CD14-positive monocyte (primary cell): ENCODE data around the gene PAXIP1. TPM values are rescaled to one million over a fixed set of nuclear protein-coding genes. Genes with fewer than 3 reads are reported as not detected.

Experiments used
- DNase-seq, 3 donors: peaks; one replicate each; pipeline ENCODE4 v3.0.0-alpha.2; 2011 to 2022
- H2AFZ ChIP-seq: 2 replicates; pipeline ENCODE4 v1.6.0; 2012; ENCODE audit warnings: mild to moderate bottlenecking, low read depth, low read length, inconsistent platforms; ENCODE audit not compliant: insufficient read depth, poor library complexity, severe bottlenecking
- H3K27ac ChIP-seq, 2 donors: 1 replicate in 1 of 2; 2 replicates in 1 of 2; pipeline ENCODE4 v1.5.1; 2012 to 2013; ENCODE audit warnings: low read length in 2 of 2, control low read depth in 1 of 2, inconsistent platforms in 1 of 2, low read depth in 1 of 2, mild to moderate bottlenecking in 1 of 2
- H3K27me3 ChIP-seq, 2 donors: one replicate each; pipeline versions ENCODE4 v1.6.0 to v1.6.1; 2011 to 2013; ENCODE audit warnings: low read length in 2 of 2; ENCODE audit not compliant: control insufficient read depth in 2 of 2, insufficient read depth in 2 of 2
- H3K36me3 ChIP-seq, 2 donors: replicated peaks in 1 of 2; 1 replicate in 1 of 2; 2 replicates in 1 of 2; pipeline versions ENCODE4 v1.5.1 to v1.6.1; 2012 to 2013; ENCODE audit warnings: low read length in 2 of 2, control low read depth in 1 of 2, inconsistent platforms in 1 of 2, mild to moderate bottlenecking in 1 of 2; ENCODE audit not compliant: insufficient read depth in 2 of 2, control insufficient read depth in 1 of 2
- H3K4me1 ChIP-seq, 2 donors: 1 replicate in 1 of 2; 2 replicates in 1 of 2; pipeline versions ENCODE4 v1.5.1 to v1.6.1; 2012 to 2013; ENCODE audit warnings: low read length in 2 of 2, control low read depth in 1 of 2, inconsistent platforms in 1 of 2, mild to moderate bottlenecking in 1 of 2, moderate library complexity in 1 of 2; ENCODE audit not compliant: insufficient read depth in 2 of 2, control insufficient read depth in 1 of 2
- H3K4me2 ChIP-seq: replicated peaks from 2 replicates; pipeline ENCODE3; 2012; ENCODE audit warnings: low read length, moderate library complexity, mild to moderate bottlenecking; ENCODE audit not compliant: poor library complexity, severe bottlenecking; ENCODE audit errors: extremely low read depth
- H3K4me3 ChIP-seq, 3 experiments: fragments of 200-600 bp in 1 of 3; sonication (generic) in 1 of 3; replicated peaks in 1 of 3; 1 replicate in 2 of 3; 2 replicates in 1 of 3; pipeline ENCODE4 v1.5.1; 2011 to 2013; ENCODE audit warnings: low read length in 3 of 3, mild to moderate bottlenecking in 3 of 3, control low read depth in 2 of 3, low read depth in 2 of 3, inconsistent platforms in 1 of 3, moderate library complexity in 1 of 3
- H3K79me2 ChIP-seq: 2 replicates; pipeline ENCODE4 v1.6.0; 2012; ENCODE audit warnings: mild to moderate bottlenecking, control low read depth, inconsistent platforms, low read length, moderate library complexity; ENCODE audit not compliant: insufficient read depth
- H3K9ac ChIP-seq: 2 replicates; pipeline ENCODE4 v1.6.0; 2017; ENCODE audit warnings: low read length, mild to moderate bottlenecking; ENCODE audit not compliant: insufficient read depth, poor library complexity, severe bottlenecking
- H3K9me3 ChIP-seq, 2 donors: replicated peaks in 1 of 2; 1 replicate in 1 of 2; 2 replicates in 1 of 2; pipeline versions ENCODE4 v1.5.1 to v1.6.1; 2012 to 2013; ENCODE audit warnings: low read length in 2 of 2, control low read depth in 1 of 2; ENCODE audit not compliant: control insufficient read depth in 1 of 2, insufficient read depth in 1 of 2
- H4K20me1 ChIP-seq: 2 replicates; pipeline ENCODE4 v1.6.0; 2012; ENCODE audit warnings: mild to moderate bottlenecking, low read length, control low read depth, moderate library complexity; ENCODE audit not compliant: insufficient read depth
- H3K27ac Mint-ChIP-seq, 7 donors: one replicate each; pipeline ENCODE4 v1.8.0; 2020; ENCODE audit warnings: mild to moderate bottlenecking in 7 of 7, mixed read lengths in 7 of 7, moderate library complexity in 6 of 7, inconsistent platforms in 2 of 7
- H3K27me3 Mint-ChIP-seq, 3 donors: one replicate each; pipeline ENCODE4 v1.8.0; 2021 to 2022; ENCODE audit warnings: low read depth in 3 of 3, mild to moderate bottlenecking in 3 of 3, mixed read lengths in 3 of 3, moderate library complexity in 3 of 3, inconsistent platforms in 1 of 3
- H3K36me3 Mint-ChIP-seq, 2 donors: one replicate each; pipeline ENCODE4 v1.8.0; 2020; ENCODE audit warnings: mixed read lengths in 2 of 2, inconsistent platforms in 1 of 2, mild to moderate bottlenecking in 1 of 2
- H3K4me1 Mint-ChIP-seq: one replicate; pipeline ENCODE4 v1.8.0; 2020; ENCODE audit warnings: mild to moderate bottlenecking, mixed read lengths
- H3K4me3 Mint-ChIP-seq, 2 donors: one replicate each; pipeline ENCODE4 v1.8.0; 2020; ENCODE audit warnings: mild to moderate bottlenecking in 2 of 2, mixed read lengths in 2 of 2, moderate library complexity in 1 of 2
- H3K9me3 Mint-ChIP-seq, 7 donors: one replicate each; pipeline ENCODE4 v1.8.0; 2020 to 2022; ENCODE audit warnings: mixed read lengths in 7 of 7, mild to moderate bottlenecking in 6 of 7, moderate library complexity in 6 of 7, inconsistent platforms in 2 of 7
- CTCF ChIP-seq: fragments of 200-600 bp; IDR thresholded peaks from one replicate; pipeline ENCODE4 v1.8.0; 2022; ENCODE audit warnings: antibody characterized with exemption, mild to moderate bottlenecking
- WGBS: methylation state at CpG from one replicate; pipeline ENCODE4 v1.1.5; 2013; ENCODE audit warnings: missing lambda C conversion rate; ENCODE audit not compliant: insufficient coverage; 5-methylcytosine and 5-hydroxymethylcytosine counted together
- intact Hi-C, 2 donors: fragments of 100-400 bp; cut with micrococcal nuclease; formaldehyde crosslinking; loops; one replicate each; pipeline versions ENCODE4 v1.15.0 to v1.15.1; 2023
- polyA plus RNA-seq, 3 donors: library from polyadenylated mRNA; depleted of rRNA in 1 of 3; unstranded in 2 of 3; stranded (reverse) in 1 of 3; fragments of 300-500 nt in 2 of 3; fragments of >200 nt in 1 of 3; fragmentation: Illumina TruSeq in 2 of 3; gene quantifications; 1 replicate in 2 of 3; 2 replicates in 1 of 3; pipeline ENCODE4 v1.2.3, GENCODE V29; 2012 to 2021

The PAXIP1 gene
- polyA plus RNA-seq, 3 donors: 0.44 to 8.4 (median 0.58) TPM

DNA sequence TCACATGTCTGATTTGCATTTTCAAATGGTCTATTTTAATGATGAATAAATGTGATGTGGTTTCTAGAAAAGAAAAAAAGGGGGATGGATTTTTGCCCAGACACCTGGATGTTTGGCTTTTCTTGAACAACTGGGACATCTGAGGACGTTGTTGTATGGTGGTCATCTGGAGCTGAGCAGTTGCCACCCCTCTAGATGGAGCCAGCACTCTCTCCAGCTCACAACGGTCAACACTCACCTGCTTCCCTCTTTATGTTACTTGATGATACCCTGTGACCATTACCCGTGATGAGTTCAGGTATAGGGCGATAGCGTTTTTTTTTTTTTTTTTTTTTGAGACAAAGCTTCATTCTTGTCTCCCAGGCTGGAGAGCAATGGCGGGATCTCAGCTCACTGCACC is 30.1 kb upstream of the PAXIP1 start:
- WGBS: no CpG with 5 or more reads among the region's 6 CpGs
- TF ChIP-seq CTCF: no peak

GRCh38 chr7:155027879-155028278 is 25.0 kb upstream of the PAXIP1 start:
- H3K4me3 Mint-ChIP-seq: no peak overlapping the region
- H2AFZ ChIP-seq: no peak overlapping the region

More for the DNA sequence above, 30.1 kb upstream of the PAXIP1 start:
- Histone ChIP-seq H3K79me2 (no peaks in the 10 kb centered on the region), H3K36me3 (no peaks in the 10 kb centered on the region), H3K4me2 (no peak overlapping the region), H3K27ac (no peak overlapping the region), H2AFZ (no peak overlapping the region), H4K20me1 (no peaks in the 10 kb centered on the region), H3K27me3 (no peaks in the 10 kb centered on the region), H3K9ac (no peak overlapping the region), H3K4me3 (no peak overlapping the region), H3K4me1 (no peaks in the 10 kb centered on the region), H3K9me3 (peaks cover 0 to 14% of the 10 kb centered on the region in 2 donors)
- peaks cover 3% of the 10 kb centered on the region for H3K4me1 Mint-ChIP-seq
- peaks cover 3 to 10% (median 6%) of the 10 kb centered on the region in 3 donors for H3K27me3 Mint-ChIP-seq
- no peak for DNase-seq
- intact Hi-C loops: no loop called here
- H3K36me3 Mint-ChIP-seq: no peaks in the 10 kb centered on the region
- no peak overlapping the region for H3K4me3 Mint-ChIP-seq
- H3K9me3 Mint-ChIP-seq: peaks cover 8 to 21% (median 10%) of the 10 kb centered on the region in 7 donors
- H3K27ac Mint-ChIP-seq: no peak overlapping the region

More at GRCh38 chr7:155027879-155028278, 25.0 kb upstream of the PAXIP1 start:
- intact Hi-C loops: no loop called here
- no peak for TF ChIP-seq CTCF
- no peak overlapping the region for H3K4me2 ChIP-seq
- H3K27ac ChIP-seq: no peak overlapping the region
- no peaks in the 10 kb centered on the region for H3K36me3 ChIP-seq
- peaks cover 3 to 10% (median 8%) of the 10 kb centered on the region in 3 donors for H3K27me3 Mint-ChIP-seq
- H4K20me1 ChIP-seq: no peaks in the 10 kb centered on the region
- H3K4me1 Mint-ChIP-seq: no peaks in the 10 kb centered on the region
- peaks cover 0 to 13% (median 5%) of the 10 kb centered on the region in 7 donors for H3K9me3 Mint-ChIP-seq
- H3K9ac ChIP-seq: no peak overlapping the region
- H3K27me3 ChIP-seq: no peaks in the 10 kb centered on the region
- no peaks in the 10 kb centered on the region for H3K36me3 Mint-ChIP-seq
- no peaks in the 10 kb centered on the region for H3K9me3 ChIP-seq
- no peaks in the 10 kb centered on the region for H3K4me1 ChIP-seq
- DNase-seq: no peak
- no peak overlapping the region for H3K27ac Mint-ChIP-seq
- no peaks in the 10 kb centered on the region for H3K79me2 ChIP-seq
- H3K4me3 ChIP-seq: no peak overlapping the region
- no CpG with 5 or more reads among the region's 1 CpG for WGBS
